Cardiac muscle cell (in vitro differentiated cells and primary cell): ENCODE data around the gene UVSSA. TPM values are rescaled to one million over a fixed set of nuclear protein-coding genes. Genes with fewer than 3 reads are reported as not detected.

Experiments
- polyA plus RNA-seq: library from polyadenylated mRNA; unstranded; fragments of >200 nt; fragmentation: Nextera tagmentation; extraction: Ambion mirVana; gene quantifications from 2 replicates; pipeline ENCODE4 v1.2.1, GENCODE V29; 2016
- total RNA-seq: library from RNA; depleted of rRNA; stranded (reverse); fragments of >200 nt; gene quantifications from 2 replicates; pipeline ENCODE4 v1.2.3, GENCODE V29; 2016

UVSSA gene
- total and polyA plus RNA-seq, 2 experiments from 2014 or later: 7.2 to 14.1 TPM

Other genes with a start within 250 kb of the UVSSA start
- 0.11 and 0.80 TPM in 2 replicates for gene RNF212, start 233.6 kb upstream of the UVSSA start, total RNA-seq
- gene RNF212, start 233.6 kb upstream of the UVSSA start, polyA plus RNA-seq: 1.7 and 7.1 TPM in 2 replicates
- gene SPON2, start 174.6 kb upstream of the UVSSA start, total RNA-seq: 0.12 and 0.42 TPM in 2 replicates
- 0.98 and 1.2 TPM in 2 replicates for gene SPON2, start 174.6 kb upstream of the UVSSA start, polyA plus RNA-seq
- 321 and 431 TPM in 2 replicates for gene CTBP1, start 98.1 kb upstream of the UVSSA start, total RNA-seq
- gene CTBP1, start 98.1 kb upstream of the UVSSA start, polyA plus RNA-seq: 152 and 174 TPM in 2 replicates
- 85.0 and 88.3 TPM in 2 replicates for gene MAEA, start 57.3 kb upstream of the UVSSA start, total RNA-seq
- 70.2 and 76.8 TPM in 2 replicates for gene MAEA, start 57.3 kb upstream of the UVSSA start, polyA plus RNA-seq
- gene NKX1-1, start 59.2 kb downstream of the UVSSA start, total RNA-seq: not detected in 2 replicates
- gene NKX1-1, start 59.2 kb downstream of the UVSSA start, polyA plus RNA-seq: not detected in 2 replicates